Measurements from ENCODE around the gene MINDY4. TPM values are rescaled to one million over a fixed set of nuclear protein-coding genes. Genes with fewer than 3 reads are reported as not detected.

The MINDY4 gene
- polyA plus RNA-seq, 3 donors, result 0.15 to 0.17 TPM; not detected in 1

GRCh38 chr7:30855936-30856335 is 84.7 kb downstream of the MINDY4 start:
- Histone ChIP-seq H2AFZ (ENCODE audit: insufficient read depth, low read depth, low read length, poor library complexity, severe bottlenecking) (no peak overlapping the region), H3K9me3 (replicated peaks in 1 of 2; ENCODE audit: control insufficient read depth in 1 of 2, insufficient read depth in 1 of 2, low read length in 2 of 2) (no peaks in the 10 kb centered on the region), H3K4me3 (replicated peaks in 1 of 3; ENCODE audit: low read depth in 2 of 3, low read length in 3 of 3) (no peak overlapping the region), H3K36me3 (replicated peaks in 1 of 2; ENCODE audit: control insufficient read depth in 1 of 2, insufficient read depth in 2 of 2, low read length in 2 of 2) (no peaks in the 10 kb centered on the region), H3K27ac (ENCODE audit: low read depth in 1 of 2, low read length in 2 of 2) (no peak overlapping the region), H4K20me1 (ENCODE audit: insufficient read depth, low read length) (no peaks in the 10 kb centered on the region), H3K9ac (ENCODE audit: insufficient read depth, low read length, poor library complexity, severe bottlenecking) (no peak overlapping the region), H3K27me3 (ENCODE audit: control insufficient read depth in 2 of 2, insufficient read depth in 2 of 2, low read length in 2 of 2) (no peaks in the 10 kb centered on the region), H3K79me2 (ENCODE audit: insufficient read depth, low read length) (no peaks in the 10 kb centered on the region), H3K4me2 (replicated peaks; ENCODE audit: extremely low read depth, low read length, poor library complexity, severe bottlenecking) (no peak overlapping the region), H3K4me1 (ENCODE audit: control insufficient read depth in 1 of 2, insufficient read depth in 2 of 2, low read length in 2 of 2) (no peaks in the 10 kb centered on the region)
- no CpG with 5 or more reads among the region's 3 CpGs for WGBS (ENCODE audit: insufficient coverage)
- DNase-seq, result no peak
- Mint-ChIP-seq H3K36me3 (no peaks in the 10 kb centered on the region), H3K4me1 (no peaks in the 10 kb centered on the region), H3K27ac (no peak overlapping the region), H3K4me3 (no peak overlapping the region), H3K27me3 (ENCODE audit: low read depth in 3 of 3) (peaks cover 0 to 6% (median 1%) of the 10 kb centered on the region in 3 donors), H3K9me3 (peaks cover 0 to 2% (median 0%) of the 10 kb centered on the region in 7 donors)
- TF ChIP-seq, protein P1, sequence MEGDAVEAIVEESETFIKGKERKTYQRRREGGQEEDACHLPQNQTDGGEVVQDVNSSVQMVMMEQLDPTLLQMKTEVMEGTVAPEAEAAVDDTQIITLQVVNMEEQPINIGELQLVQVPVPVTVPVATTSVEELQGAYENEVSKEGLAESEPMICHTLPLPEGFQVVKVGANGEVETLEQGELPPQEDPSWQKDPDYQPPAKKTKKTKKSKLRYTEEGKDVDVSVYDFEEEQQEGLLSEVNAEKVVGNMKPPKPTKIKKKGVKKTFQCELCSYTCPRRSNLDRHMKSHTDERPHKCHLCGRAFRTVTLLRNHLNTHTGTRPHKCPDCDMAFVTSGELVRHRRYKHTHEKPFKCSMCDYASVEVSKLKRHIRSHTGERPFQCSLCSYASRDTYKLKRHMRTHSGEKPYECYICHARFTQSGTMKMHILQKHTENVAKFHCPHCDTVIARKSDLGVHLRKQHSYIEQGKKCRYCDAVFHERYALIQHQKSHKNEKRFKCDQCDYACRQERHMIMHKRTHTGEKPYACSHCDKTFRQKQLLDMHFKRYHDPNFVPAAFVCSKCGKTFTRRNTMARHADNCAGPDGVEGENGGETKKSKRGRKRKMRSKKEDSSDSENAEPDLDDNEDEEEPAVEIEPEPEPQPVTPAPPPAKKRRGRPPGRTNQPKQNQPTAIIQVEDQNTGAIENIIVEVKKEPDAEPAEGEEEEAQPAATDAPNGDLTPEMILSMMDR (IDR thresholded peaks at IDR 0.05), result no peak
- intact Hi-C loops (cut with micrococcal nuclease), result no loop called here

DNA sequence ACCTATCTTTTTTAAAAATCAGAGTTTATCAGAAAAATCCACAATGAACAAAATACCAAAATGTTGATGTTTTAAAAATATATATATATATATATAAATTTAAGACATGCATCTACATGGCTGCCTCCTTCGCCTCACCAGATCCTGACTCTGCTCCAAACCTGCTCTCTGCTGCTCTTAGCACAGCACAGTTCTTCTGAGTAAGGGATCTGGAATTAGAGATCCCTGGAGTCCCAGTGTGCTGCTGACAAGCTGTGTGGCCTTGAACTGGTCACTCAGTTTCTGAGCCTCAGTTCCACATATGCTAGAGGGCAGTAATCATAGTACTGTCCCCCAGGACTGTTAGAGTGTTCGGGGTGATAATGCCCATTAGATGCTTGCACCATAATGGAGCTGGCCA is 87.4 kb downstream of the MINDY4 start:
- Histone ChIP-seq H3K27me3 (ENCODE audit: control insufficient read depth in 2 of 2, insufficient read depth in 2 of 2, low read length in 2 of 2) (no peaks in the 10 kb centered on the region), H3K4me1 (ENCODE audit: control insufficient read depth in 1 of 2, insufficient read depth in 2 of 2, low read length in 2 of 2) (no peaks in the 10 kb centered on the region), H3K4me2 (replicated peaks; ENCODE audit: extremely low read depth, low read length, poor library complexity, severe bottlenecking) (no peak overlapping the region), H3K4me3 (replicated peaks in 1 of 3; ENCODE audit: low read depth in 2 of 3, low read length in 3 of 3) (no peak overlapping the region), H3K36me3 (replicated peaks in 1 of 2; ENCODE audit: control insufficient read depth in 1 of 2, insufficient read depth in 2 of 2, low read length in 2 of 2) (no peaks in the 10 kb centered on the region), H3K79me2 (ENCODE audit: insufficient read depth, low read length) (no peaks in the 10 kb centered on the region), H3K27ac (ENCODE audit: low read depth in 1 of 2, low read length in 2 of 2) (no peak overlapping the region), H4K20me1 (ENCODE audit: insufficient read depth, low read length) (no peaks in the 10 kb centered on the region), H3K9ac (ENCODE audit: insufficient read depth, low read length, poor library complexity, severe bottlenecking) (no peak overlapping the region), H3K9me3 (replicated peaks in 1 of 2; ENCODE audit: control insufficient read depth in 1 of 2, insufficient read depth in 1 of 2, low read length in 2 of 2) (no peaks in the 10 kb centered on the region), H2AFZ (ENCODE audit: insufficient read depth, low read depth, low read length, poor library complexity, severe bottlenecking) (no peak overlapping the region)
- DNase-seq, result no peak
- Mint-ChIP-seq H3K27me3 (ENCODE audit: low read depth in 3 of 3) (peaks cover 0 to 6% (median 1%) of the 10 kb centered on the region in 3 donors), H3K36me3 (no peaks in the 10 kb centered on the region), H3K27ac (no peak overlapping the region), H3K9me3 (peaks cover 0 to 2% (median 0%) of the 10 kb centered on the region in 7 donors), H3K4me3 (no peak overlapping the region), H3K4me1 (no peaks in the 10 kb centered on the region)
- 100% methylated on average over 1 of the region's 2 CpGs for WGBS (ENCODE audit: insufficient coverage)
- intact Hi-C loops (cut with micrococcal nuclease), result no loop called here
- TF ChIP-seq, protein P1 (IDR thresholded peaks at IDR 0.05), result no peak
